Endometrium (tissue), 2 donors: ENCODE measurements around the gene ZNF155.

ENCODE experiments used
- FAIRE-seq: peaks from 2 replicates; lab custom pipeline; 2012; peaks lifted over from hg19 to GRCh38; lab: Jason Lieb, UNC
- donor health status: control.
- donor health status: control.

The ZNF155 gene

GRCh38 chr19:44005973-44006372 is 22.0 kb downstream of the ZNF155 start:
- FAIRE-seq = no peak

- FAIRE-seq = no peak
Observed at GRCh38 chr19:44007473-44007872, 23.5 kb downstream of the ZNF155 start.

GRCh38 chr19:44010468-44010867 is 26.5 kb downstream of the ZNF155 start:
- no peak for FAIRE-seq

GRCh38 chr19:44019498-44019897 is 35.5 kb downstream of the ZNF155 start:
- no peak for FAIRE-seq

- no peak for FAIRE-seq
Observed at GRCh38 chr19:44021221-44021620, 37.2 kb downstream of the ZNF155 start.

- FAIRE-seq = no peak
Observed at GRCh38 chr19:44024900-44025216, 40.9 kb downstream of the ZNF155 start.

GRCh38 chr19:44025217-44025936 is 41.4 kb downstream of the ZNF155 start, which contains the start of gene ZNF222:
TSS of gene ZNF222 (plus strand) at chr19:44025379. CDS start at chr19:44025437, 58 bp downstream.
- FAIRE-seq = peak; percentile 63

GRCh38 chr19:44026622-44027021 is 42.6 kb downstream of the ZNF155 start:
- FAIRE-seq = no peak

- no peak for FAIRE-seq
Observed at GRCh38 chr19:44032001-44032610, 48.1 kb downstream of the ZNF155 start.

GRCh38 chr19:44042147-44042546 is 58.2 kb downstream of the ZNF155 start:
- no peak for FAIRE-seq
